ENCODE data around the gene B4GALT4.

B4GALT4 gene

GRCh38 chr3:119225121-119225520 lies 15.6 kb downstream of the B4GALT4 start:
- Histone ChIP-seq H3K36me3 (ENCODE audit: control insufficient read depth in 5 of 5, insufficient read depth in 5 of 5, low read length in 5 of 5) (peaks cover 27 to 81% (median 65%) of the 10 kb centered on the region in 5 donors), H3K4me3 (ENCODE audit: low read depth in 1 of 5, low read length in 5 of 5) (no peak overlapping the region), H3K27me3 (ENCODE audit: control insufficient read depth in 5 of 5, insufficient read depth in 4 of 5, low read length in 5 of 5) (no peaks in the 10 kb centered on the region), H3K27ac (ENCODE audit: low read depth, low read length) (no peak overlapping the region), H3K9ac (ENCODE audit: low read length in 5 of 5) (no peak overlapping the region), H3K9me3 (ENCODE audit: control insufficient read depth in 5 of 5, low read length in 5 of 5) (no peaks in the 10 kb centered on the region), H3K4me1 (ENCODE audit: control insufficient read depth in 5 of 5, insufficient read depth in 5 of 5, low read length in 5 of 5) (peaks cover 0 to 6% (median 0%) of the 10 kb centered on the region in 5 donors)

- Histone ChIP-seq H3K27me3 (ENCODE audit: control insufficient read depth in 5 of 5, insufficient read depth in 4 of 5, low read length in 5 of 5) (no peaks in the 10 kb centered on the region), H3K27ac (ENCODE audit: low read depth, low read length) (no peak overlapping the region), H3K4me1 (ENCODE audit: control insufficient read depth in 5 of 5, insufficient read depth in 5 of 5, low read length in 5 of 5) (peaks cover 0 to 6% (median 0%) of the 10 kb centered on the region in 5 donors), H3K9ac (ENCODE audit: low read length in 5 of 5) (no peak overlapping the region), H3K36me3 (ENCODE audit: control insufficient read depth in 5 of 5, insufficient read depth in 5 of 5, low read length in 5 of 5) (peaks cover 19 to 78% (median 62%) of the 10 kb centered on the region in 5 donors), H3K4me3 (ENCODE audit: low read depth in 1 of 5, low read length in 5 of 5) (no peak overlapping the region), H3K9me3 (ENCODE audit: control insufficient read depth in 5 of 5, low read length in 5 of 5) (no peaks in the 10 kb centered on the region)
Observed at GRCh38 chr3:119223511-119223910, 17.2 kb downstream of the B4GALT4 start.

DNA sequence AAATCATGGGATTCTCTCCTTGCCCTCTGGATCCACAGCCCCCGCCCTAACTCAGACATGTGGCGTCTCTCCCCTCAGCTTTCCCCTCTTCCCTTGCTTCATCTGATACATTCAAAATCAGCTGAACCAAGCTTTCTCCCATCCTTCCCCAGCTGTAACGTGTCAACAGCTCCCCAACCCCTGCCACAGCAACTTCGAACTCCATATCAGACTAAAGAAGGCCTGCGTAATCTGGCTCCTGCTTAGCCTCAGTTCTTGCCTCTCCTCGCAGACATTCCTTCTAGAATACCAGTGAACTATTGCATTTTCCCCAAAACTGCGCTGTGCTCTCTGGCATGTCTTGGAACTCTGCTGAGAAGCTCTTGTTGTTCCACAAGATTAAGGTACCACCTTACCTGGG lies 18.3 kb downstream of the B4GALT4 start:
- no peak overlapping the region for H3K4me3 ChIP-seq (ENCODE audit: low read depth in 1 of 5, low read length in 5 of 5)
- H3K36me3 ChIP-seq (ENCODE audit: control insufficient read depth in 5 of 5, insufficient read depth in 5 of 5, low read length in 5 of 5), result peaks cover 15 to 75% (median 62%) of the 10 kb centered on the region in 5 donors
- peaks cover 0 to 6% (median 0%) of the 10 kb centered on the region in 5 donors for H3K4me1 ChIP-seq (ENCODE audit: control insufficient read depth in 5 of 5, insufficient read depth in 5 of 5, low read length in 5 of 5)

DNA sequence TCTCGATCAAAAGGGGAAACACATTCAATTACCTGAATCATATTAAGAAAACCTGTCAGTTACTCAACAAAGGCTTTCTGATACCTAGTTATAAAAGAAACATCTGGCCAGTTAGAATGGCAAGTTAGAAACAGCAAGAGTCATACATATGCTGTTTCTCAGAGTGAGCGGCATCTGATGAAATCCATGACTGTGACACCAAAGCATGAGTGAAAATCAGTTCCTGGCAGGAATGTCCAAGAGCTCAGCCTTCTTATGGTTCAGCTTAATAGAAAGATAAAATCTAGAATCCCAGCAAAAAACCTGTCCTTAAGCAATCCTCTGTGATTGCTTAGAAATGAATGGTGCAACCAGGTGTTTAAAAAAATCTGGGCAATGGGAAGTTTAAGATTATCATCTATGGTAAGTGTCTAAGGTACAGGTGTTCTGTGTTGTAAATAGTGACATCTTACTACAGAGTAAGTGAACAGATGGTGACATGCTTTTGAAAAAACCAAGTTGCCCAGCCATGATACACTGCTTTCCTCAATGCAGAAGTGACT lies 18.8 kb downstream of the B4GALT4 start:
- peaks cover 0 to 6% (median 0%) of the 10 kb centered on the region in 5 donors for H3K4me1 ChIP-seq (ENCODE audit: control insufficient read depth in 5 of 5, insufficient read depth in 5 of 5, low read length in 5 of 5)
- no peaks in the 10 kb centered on the region for H3K27me3 ChIP-seq (ENCODE audit: control insufficient read depth in 5 of 5, insufficient read depth in 4 of 5, low read length in 5 of 5)
- H3K36me3 ChIP-seq (ENCODE audit: control insufficient read depth in 5 of 5, insufficient read depth in 5 of 5, low read length in 5 of 5), result peaks cover 17 to 75% (median 65%) of the 10 kb centered on the region in 5 donors
- H3K9ac ChIP-seq (ENCODE audit: low read length in 5 of 5), result no peak overlapping the region
- no peak overlapping the region for H3K4me3 ChIP-seq (ENCODE audit: low read depth in 1 of 5, low read length in 5 of 5)
- H3K9me3 ChIP-seq (ENCODE audit: control insufficient read depth in 5 of 5, low read length in 5 of 5), result no peaks in the 10 kb centered on the region
- H3K27ac ChIP-seq (ENCODE audit: low read depth, low read length), result no peak overlapping the region

More for the DNA sequence above, 18.3 kb downstream of the B4GALT4 start:
- H3K9ac ChIP-seq (ENCODE audit: low read length in 5 of 5), result no peak overlapping the region
- H3K9me3 ChIP-seq (ENCODE audit: control insufficient read depth in 5 of 5, low read length in 5 of 5), result no peaks in the 10 kb centered on the region
- no peaks in the 10 kb centered on the region for H3K27me3 ChIP-seq (ENCODE audit: control insufficient read depth in 5 of 5, insufficient read depth in 4 of 5, low read length in 5 of 5)
- H3K27ac ChIP-seq (ENCODE audit: low read depth, low read length), result no peak overlapping the region

DNA sequence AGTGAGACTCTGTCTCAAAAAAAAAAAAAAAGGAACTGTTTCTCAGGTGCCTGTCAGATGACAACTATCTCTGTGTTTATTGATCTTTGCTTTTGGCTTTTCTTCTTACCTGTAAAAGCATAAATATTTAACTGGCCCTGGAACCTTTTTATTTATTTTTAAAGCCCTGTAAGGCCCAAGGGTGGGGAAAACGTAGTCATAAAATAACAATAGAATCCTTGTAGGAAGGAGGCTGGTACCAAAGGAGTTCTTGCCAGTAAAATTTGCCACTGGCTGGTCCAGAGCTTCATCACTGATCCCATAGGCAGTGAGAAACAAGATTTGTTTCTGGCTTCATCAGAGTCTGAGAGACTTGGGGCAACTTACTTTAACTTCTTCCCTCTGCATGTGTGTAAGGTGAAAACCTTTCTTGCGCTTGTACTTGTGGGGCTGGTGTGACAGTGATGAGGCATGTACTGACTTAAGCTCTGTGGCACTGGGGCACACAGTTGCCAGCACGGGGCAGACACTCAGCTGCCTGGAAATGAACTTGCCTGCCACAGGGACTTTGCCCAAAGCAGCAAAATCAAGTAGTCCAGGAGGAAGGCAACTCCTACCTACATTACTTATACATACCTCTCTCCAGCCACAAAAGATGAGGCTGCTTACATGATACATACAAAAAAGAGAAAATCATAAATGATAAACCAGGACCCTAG lies 19.6 kb downstream of the B4GALT4 start:
- no peaks in the 10 kb centered on the region for H3K4me1 ChIP-seq (ENCODE audit: control insufficient read depth in 5 of 5, insufficient read depth in 5 of 5, low read length in 5 of 5)
- no peak overlapping the region for H3K4me3 ChIP-seq (ENCODE audit: low read depth in 1 of 5, low read length in 5 of 5)
- H3K36me3 ChIP-seq (ENCODE audit: control insufficient read depth in 5 of 5, insufficient read depth in 5 of 5, low read length in 5 of 5), result peaks cover 23 to 72% (median 60%) of the 10 kb centered on the region in 5 donors
- no peak overlapping the region for H3K27ac ChIP-seq (ENCODE audit: low read depth, low read length)
- H3K9me3 ChIP-seq (ENCODE audit: control insufficient read depth in 5 of 5, low read length in 5 of 5), result no peaks in the 10 kb centered on the region
- H3K9ac ChIP-seq (ENCODE audit: low read length in 5 of 5), result no peak overlapping the region
- no peaks in the 10 kb centered on the region for H3K27me3 ChIP-seq (ENCODE audit: control insufficient read depth in 5 of 5, insufficient read depth in 4 of 5, low read length in 5 of 5)

GRCh38 chr3:119220198-119220597 lies 20.5 kb downstream of the B4GALT4 start:
- peaks cover 31 to 76% (median 65%) of the 10 kb centered on the region in 5 donors for H3K36me3 ChIP-seq (ENCODE audit: control insufficient read depth in 5 of 5, insufficient read depth in 5 of 5, low read length in 5 of 5)

GRCh38 chr3:119219069-119219468 lies 21.6 kb downstream of the B4GALT4 start:
- H3K27me3 ChIP-seq (ENCODE audit: control insufficient read depth in 5 of 5, insufficient read depth in 4 of 5, low read length in 5 of 5), result no peaks in the 10 kb centered on the region
- H3K4me1 ChIP-seq (ENCODE audit: control insufficient read depth in 5 of 5, insufficient read depth in 5 of 5, low read length in 5 of 5), result no peaks in the 10 kb centered on the region
- no peak overlapping the region for H3K9ac ChIP-seq (ENCODE audit: low read length in 5 of 5)
- H3K27ac ChIP-seq (ENCODE audit: low read depth, low read length), result no peak overlapping the region
- H3K9me3 ChIP-seq (ENCODE audit: control insufficient read depth in 5 of 5, low read length in 5 of 5), result no peaks in the 10 kb centered on the region
- H3K4me3 ChIP-seq (ENCODE audit: low read depth in 1 of 5, low read length in 5 of 5), result no peak overlapping the region
- peaks cover 37 to 84% (median 68%) of the 10 kb centered on the region in 5 donors for H3K36me3 ChIP-seq (ENCODE audit: control insufficient read depth in 5 of 5, insufficient read depth in 5 of 5, low read length in 5 of 5)

More at GRCh38 chr3:119220198-119220597, 20.5 kb downstream of the B4GALT4 start:
- Histone ChIP-seq H3K9me3 (ENCODE audit: control insufficient read depth in 5 of 5, low read length in 5 of 5) (no peaks in the 10 kb centered on the region), H3K27me3 (ENCODE audit: control insufficient read depth in 5 of 5, insufficient read depth in 4 of 5, low read length in 5 of 5) (no peaks in the 10 kb centered on the region), H3K27ac (ENCODE audit: low read depth, low read length) (no peak overlapping the region), H3K9ac (ENCODE audit: low read length in 5 of 5) (no peak overlapping the region), H3K4me1 (ENCODE audit: control insufficient read depth in 5 of 5, insufficient read depth in 5 of 5, low read length in 5 of 5) (no peaks in the 10 kb centered on the region), H3K4me3 (ENCODE audit: low read depth in 1 of 5, low read length in 5 of 5) (no peak overlapping the region)

- Histone ChIP-seq H3K4me1 (ENCODE audit: control insufficient read depth in 5 of 5, insufficient read depth in 5 of 5, low read length in 5 of 5) (peaks cover 0 to 12% (median 1%) of the 10 kb centered on the region in 5 donors), H3K27ac (ENCODE audit: low read depth, low read length) (no peak overlapping the region), H3K36me3 (ENCODE audit: control insufficient read depth in 5 of 5, insufficient read depth in 5 of 5, low read length in 5 of 5) (peaks cover 42 to 57% (median 49%) of the 10 kb centered on the region in 5 donors), H3K4me3 (ENCODE audit: low read depth in 1 of 5, low read length in 5 of 5) (no peak overlapping the region), H3K9ac (ENCODE audit: low read length in 5 of 5) (no peak overlapping the region), H3K27me3 (ENCODE audit: control insufficient read depth in 5 of 5, insufficient read depth in 4 of 5, low read length in 5 of 5) (no peaks in the 10 kb centered on the region), H3K9me3 (ENCODE audit: control insufficient read depth in 5 of 5, low read length in 5 of 5) (no peaks in the 10 kb centered on the region)
Observed at GRCh38 chr3:119211803-119212202, 28.9 kb downstream of the B4GALT4 start.

- Histone ChIP-seq H3K9me3 (ENCODE audit: control insufficient read depth in 5 of 5, low read length in 5 of 5) (no peaks in the 10 kb centered on the region), H3K27me3 (ENCODE audit: control insufficient read depth in 5 of 5, insufficient read depth in 4 of 5, low read length in 5 of 5) (no peaks in the 10 kb centered on the region), H3K4me3 (ENCODE audit: low read depth in 1 of 5, low read length in 5 of 5) (no peak overlapping the region), H3K27ac (ENCODE audit: low read depth, low read length) (no peak overlapping the region), H3K9ac (ENCODE audit: low read length in 5 of 5) (no peak overlapping the region), H3K36me3 (ENCODE audit: control insufficient read depth in 5 of 5, insufficient read depth in 5 of 5, low read length in 5 of 5) (peaks cover 37 to 56% (median 45%) of the 10 kb centered on the region in 5 donors), H3K4me1 (ENCODE audit: control insufficient read depth in 5 of 5, insufficient read depth in 5 of 5, low read length in 5 of 5) (peaks cover 0 to 16% (median 3%) of the 10 kb centered on the region in 5 donors)
Observed at GRCh38 chr3:119211193-119211592, 29.5 kb downstream of the B4GALT4 start.

DNA sequence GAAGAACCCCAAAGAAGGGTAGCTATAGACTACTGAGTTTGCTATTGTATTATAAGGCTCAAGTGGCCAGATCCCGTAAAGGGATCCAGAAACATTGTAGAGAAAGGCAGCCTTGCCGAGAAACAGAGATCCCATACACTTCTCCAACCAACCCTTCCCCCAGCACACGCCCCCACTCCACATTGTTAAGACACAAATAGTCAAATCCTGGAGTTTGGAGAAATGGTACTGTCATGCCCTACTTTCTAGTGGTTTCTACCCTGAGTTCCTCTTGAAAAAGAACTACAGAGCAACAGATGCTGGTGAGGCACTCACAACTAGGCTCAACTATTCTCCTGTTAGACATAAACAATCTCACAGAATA lies 33.2 kb downstream of the B4GALT4 start:
- H3K27me3 ChIP-seq (ENCODE audit: control insufficient read depth in 5 of 5, insufficient read depth in 4 of 5, low read length in 5 of 5), result no peaks in the 10 kb centered on the region
- peaks cover 10 to 22% (median 21%) of the 10 kb centered on the region in 5 donors for H3K36me3 ChIP-seq (ENCODE audit: control insufficient read depth in 5 of 5, insufficient read depth in 5 of 5, low read length in 5 of 5)
- peaks cover 0 to 16% (median 4%) of the 10 kb centered on the region in 5 donors for H3K4me1 ChIP-seq (ENCODE audit: control insufficient read depth in 5 of 5, insufficient read depth in 5 of 5, low read length in 5 of 5)
- no peaks in the 10 kb centered on the region for H3K9me3 ChIP-seq (ENCODE audit: control insufficient read depth in 5 of 5, low read length in 5 of 5)
- H3K9ac ChIP-seq (ENCODE audit: low read length in 5 of 5), result no peak overlapping the region
- H3K27ac ChIP-seq (ENCODE audit: low read depth, low read length), result no peak overlapping the region
- H3K4me3 ChIP-seq (ENCODE audit: low read depth in 1 of 5, low read length in 5 of 5), result no peak overlapping the region
